A549 (cell line): ENCODE results near the gene DMC1. TPM values are rescaled to one million over a fixed set of nuclear protein-coding genes. Genes with fewer than 3 reads are reported as not detected.

Source experiments
- ATAC-seq, 2 experiments: fragments of 200-7000 bp in 1 of 2; fragments of >200 bp in 1 of 2; cut with Nextera tagmentation in 1 of 2; cut with Tn5 transposase in 1 of 2; 3 replicates each; pipeline versions ENCODE4 v1.8.0 to v1.9.1; 2018 to 2020; ENCODE audit warnings: mild to moderate bottlenecking in 1 of 2, moderate library complexity in 1 of 2
- CTCF ChIA-PET: fragments of 300-600 bp; sonication (Branson Sonifier 250); formaldehyde crosslinking; extraction: SDS; loops from one replicate; lab custom pipeline; 2021; ENCODE audit warnings: antibody characterized with exemption, inconsistent platforms; lab: Yijun Ruan, JAX
- POLR2A ChIA-PET: fragments of 350-600 bp; formaldehyde crosslinking; extraction: SDS; loops from one replicate; lab custom pipeline; 2021; ENCODE audit warnings: antibody characterized with exemption, inconsistent platforms; lab: Yijun Ruan, JAX
- DNase-seq, 2 experiments: peaks; one replicate each; pipeline versions ENCODE4 v3.0.0 to v3.0.0-alpha.2; 2011 to 2016; ENCODE audit warnings: low read depth in 1 of 2, low spot score in 1 of 2
- FAIRE-seq: peaks from 2 replicates; lab custom pipeline; 2011; peaks lifted over from hg19 to GRCh38; lab: Jason Lieb, UNC
- H3K27ac ChIP-seq, 2 experiments: fragments of >200 bp; sonication (Bioruptor Twin); formaldehyde crosslinking; 3 replicates each; pipeline ENCODE4 v1.5.1; 2016 to 2017
- H3K4me1 ChIP-seq: fragments of >200 bp; sonication (Bioruptor Twin); formaldehyde crosslinking; 3 replicates; pipeline ENCODE4 v1.6.1; 2016
- H3K4me2 ChIP-seq: fragments of >200 bp; sonication (Bioruptor Twin); formaldehyde crosslinking; 3 replicates; pipeline ENCODE4 v1.6.1; 2016
- H3K4me3 ChIP-seq: fragments of >200 bp; sonication (Bioruptor Twin); formaldehyde crosslinking; 3 replicates; pipeline ENCODE4 v1.5.1; 2016
- H3K9me3 ChIP-seq: fragments of >200 bp; sonication (Bioruptor Twin); formaldehyde crosslinking; 3 replicates; pipeline ENCODE4 v1.6.1; 2016
- ATOH8 ChIP-seq: fragments of 250-450 bp; sonication (Bioruptor Pico); IDR thresholded peaks from 2 replicates; pipeline ENCODE4 v1.5.0; 2020; ENCODE audit warnings: low read depth, mild to moderate bottlenecking, moderate library complexity
- BCL3 ChIP-seq: fragments of >200 bp; sonication (Bioruptor Twin); formaldehyde crosslinking; IDR thresholded peaks from 3 replicates; pipeline ENCODE4 v1.6.1; 2016
- BHLHE40 ChIP-seq: IDR thresholded peaks from 2 replicates; pipeline ENCODE4 v1.6.1; 2012; ENCODE audit warnings: low read depth, low read length, inconsistent platforms
- CBX8 ChIP-seq: fragments of 200-600 bp; sonication (generic); IDR thresholded peaks from 2 replicates; pipeline ENCODE4 v1.6.1; 2016
- CHD2 ChIP-seq: fragments of 150-350 bp; IDR thresholded peaks from 2 replicates; pipeline ENCODE4 v1.6.1; 2014; ENCODE audit warnings: low read length; ENCODE audit not compliant: partially characterized antibody
- EHF ChIP-seq: fragments of 250-450 bp; sonication (Bioruptor Pico); IDR thresholded peaks from 2 replicates; pipeline ENCODE4 v1.5.0; 2020; ENCODE audit warnings: mild to moderate bottlenecking
- FOSL2 ChIP-seq, 2 experiments: fragments of 450-650 bp in 1 of 2; fragments of >200 bp in 1 of 2; sonication (Bioruptor Twin) in 1 of 2; formaldehyde crosslinking; IDR thresholded peaks; 2 replicates each; pipeline versions ENCODE4 v1.5.0 to v1.6.1; 2016 to 2020; ENCODE audit warnings: mild to moderate bottlenecking in 1 of 2, moderate library complexity in 1 of 2
- FOXS1 ChIP-seq: fragments of 250-450 bp; sonication (Bioruptor Pico); IDR thresholded peaks from 2 replicates; pipeline ENCODE4 v1.5.0; 2020; ENCODE audit warnings: mild to moderate bottlenecking, moderate library complexity
- HDAC2 ChIP-seq: fragments of 200-600 bp; sonication (generic); IDR thresholded peaks from 2 replicates; pipeline ENCODE4 v1.6.1; 2016
- KDM1A ChIP-seq: fragments of 200-600 bp; sonication (generic); IDR thresholded peaks from 2 replicates; pipeline ENCODE4 v1.6.1; 2016; ENCODE audit warnings: low read depth, mild to moderate bottlenecking
- KDM5A ChIP-seq: fragments of 200-600 bp; sonication (generic); IDR thresholded peaks from 2 replicates; pipeline ENCODE4 v1.6.1; 2016; ENCODE audit warnings: antibody characterized with exemption, mild to moderate bottlenecking
- MAFK ChIP-seq: fragments of 450-650 bp; IDR thresholded peaks from 2 replicates; pipeline ENCODE4 v1.6.1; 2014; ENCODE audit not compliant: partially characterized antibody
- MAZ ChIP-seq: fragments of 150-350 bp; IDR thresholded peaks from 2 replicates; pipeline ENCODE4 v1.6.1; 2014; ENCODE audit warnings: antibody characterized with exemption, low read depth, low read length, borderline replicate concordance
- MYC ChIP-seq: IDR thresholded peaks from 2 replicates; pipeline ENCODE4 v1.6.1; 2012; ENCODE audit warnings: mild to moderate bottlenecking, inconsistent platforms, low read length, improper control_type of control experiment, borderline replicate concordance
- NPAS2 ChIP-seq: fragments of 250-450 bp; sonication (Bioruptor Pico); IDR thresholded peaks from 2 replicates; pipeline ENCODE4 v1.8.0; 2022; ENCODE audit warnings: mild to moderate bottlenecking, moderate library complexity, borderline replicate concordance
- RARB ChIP-seq: fragments of 250-450 bp; sonication (Bioruptor Pico); IDR thresholded peaks from 2 replicates; pipeline ENCODE4 v1.8.0; 2021; ENCODE audit warnings: mild to moderate bottlenecking, moderate library complexity
- RCOR1 ChIP-seq: fragments of 150-350 bp; IDR thresholded peaks from 2 replicates; pipeline ENCODE4 v1.6.1; 2014; ENCODE audit warnings: antibody characterized with exemption, low read length, low read depth
- TFCP2L1 ChIP-seq: fragments of 250-450 bp; sonication (Bioruptor Pico); IDR thresholded peaks from 2 replicates; pipeline ENCODE4 v1.5.0; 2021; ENCODE audit warnings: mild to moderate bottlenecking
- TP53 ChIP-seq: fragments of 250-450 bp; sonication (Bioruptor Pico); IDR thresholded peaks from 2 replicates; pipeline ENCODE4 v1.5.0; 2021; ENCODE audit warnings: mild to moderate bottlenecking, moderate library complexity
- ZFP36 ChIP-seq: fragments of 450-650 bp; IDR thresholded peaks from 2 replicates; pipeline ENCODE4 v1.6.1; 2014; ENCODE audit warnings: borderline replicate concordance; ENCODE audit not compliant: partially characterized antibody
- ZNF302 ChIP-seq: fragments of 250-450 bp; sonication (Bioruptor Pico); IDR thresholded peaks from 2 replicates; pipeline ENCODE4 v1.9.0; 2021; ENCODE audit warnings: inconsistent platforms, mild to moderate bottlenecking, moderate library complexity
- WGBS: methylation state at CpG from one replicate; pipeline ENCODE4 v1.1.6; 2017; ENCODE audit errors: missing lambda C conversion rate; 5-methylcytosine and 5-hydroxymethylcytosine counted together
- polyA plus RNA-seq, 4 experiments: library from polyadenylated mRNA; depleted of rRNA in 3 of 4; stranded (reverse); fragments of >200 nt; fragmentation: RNase III in 1 of 4; extraction: RNeasy Plus Mini Kit Qiagen cat#74134 plus additional on column Dnase treatment in 1 of 4; gene quantifications; 2 replicates in 3 of 4; 3 replicates in 1 of 4; pipeline ENCODE4 v1.2.3, GENCODE V29; 2011 to 2017
- TF ChIP-seq, protein P1 (sequence below): fragments of 450-650 bp; IDR thresholded peaks from 2 replicates; pipeline ENCODE4 v1.6.1; 2014; ENCODE audit warnings: antibody characterized with exemption
- TF ChIP-seq, protein P2 (sequence below): fragments of 150-350 bp; IDR thresholded peaks from 2 replicates; pipeline ENCODE4 v1.6.1; 2014; ENCODE audit warnings: low read depth, mild to moderate bottlenecking, low read length

The DMC1 gene
- polyA plus RNA-seq, 2 of the 4 experiments (the other 2 are of a cell fraction) = 5.7 to 6.4 TPM

GRCh38 chr22:38479096-38479837, 90.7 kb downstream of the DMC1 start:
- DNase-seq (no peak), FAIRE-seq (no peak), ATAC-seq (peak in 1 of 2 experiments; percentile 10; a peak in 2 of 6 replicates)
- Histone ChIP-seq H3K4me1 (peaks cover 5% of the 10 kb centered on the region; the same call in 1 of the 3 replicates), H3K27ac (no peak overlapping the region), H3K9me3 (no peaks in the 10 kb centered on the region), H3K4me2 (no peak overlapping the region), H3K4me3 (no peak overlapping the region)
- TF ChIP-seq ZFP36 (no peak), CBX8 (no peak), EHF (CRISPR knock-in tag) (no peak), TFCP2L1 (CRISPR knock-in tag) (no peak), ATOH8 (no peak), TP53 (CRISPR knock-in tag) (no peak), MAZ (no peak), MAFK (no peak), KDM5A (no peak), FOXS1 (CRISPR knock-in tag) (no peak), MYC (no peak), KDM1A (no peak), HDAC2 (no peak), RCOR1 (no peak), RARB (CRISPR knock-in tag) (no peak)
- TF ChIP-seq, protein P1, sequence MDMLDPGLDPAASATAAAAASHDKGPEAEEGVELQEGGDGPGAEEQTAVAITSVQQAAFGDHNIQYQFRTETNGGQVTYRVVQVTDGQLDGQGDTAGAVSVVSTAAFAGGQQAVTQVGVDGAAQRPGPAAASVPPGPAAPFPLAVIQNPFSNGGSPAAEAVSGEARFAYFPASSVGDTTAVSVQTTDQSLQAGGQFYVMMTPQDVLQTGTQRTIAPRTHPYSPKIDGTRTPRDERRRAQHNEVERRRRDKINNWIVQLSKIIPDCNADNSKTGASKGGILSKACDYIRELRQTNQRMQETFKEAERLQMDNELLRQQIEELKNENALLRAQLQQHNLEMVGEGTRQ = no peak
- ChIA-PET POLR2A (no interaction called here), CTCF (no interaction called here)
- whole genome bisulfite sequencing = 80% methylated on average over 7 of the region's 7 CpGs

DNA sequence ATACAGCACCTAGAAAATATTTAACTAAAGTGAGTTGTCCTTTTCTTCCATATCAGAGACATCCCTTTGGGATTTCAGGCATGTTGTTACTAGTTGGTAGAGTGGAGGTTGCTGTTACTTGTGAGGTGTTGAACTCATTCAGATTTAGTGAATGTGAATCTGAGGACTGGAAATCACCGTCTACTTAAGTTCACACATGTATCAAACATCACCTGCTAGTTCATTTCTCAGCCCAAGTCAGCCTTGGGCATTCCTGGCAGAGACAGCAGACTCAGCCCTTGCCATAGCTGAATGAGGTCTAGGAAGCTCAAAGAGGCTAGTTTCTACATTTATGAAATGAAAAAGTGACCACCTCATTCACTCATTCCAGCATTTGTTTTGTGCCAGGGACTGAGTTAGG, 92.4 kb downstream of the DMC1 start:
- FAIRE-seq = no peak
- H3K4me1 ChIP-seq = peaks cover 5% of the 10 kb centered on the region; the same call in 1 of the 3 replicates
- TF ChIP-seq NPAS2 (CRISPR knock-in tag) (no peak), MYC (no peak), TFCP2L1 (CRISPR knock-in tag) (no peak), FOSL2 (IDR thresholded peaks at IDR 0.05) (no peak), FOSL2 (CRISPR knock-in tag; IDR thresholded peaks at IDR 0.05) (no peak), BHLHE40 (no peak), BCL3 (no peak), ZFP36 (no peak), HDAC2 (no peak), ZNF302 (CRISPR knock-in tag) (no peak), CHD2 (no peak), EHF (CRISPR knock-in tag) (no peak)
- TF ChIP-seq, protein P1 = no peak
- TF ChIP-seq, protein P2, sequence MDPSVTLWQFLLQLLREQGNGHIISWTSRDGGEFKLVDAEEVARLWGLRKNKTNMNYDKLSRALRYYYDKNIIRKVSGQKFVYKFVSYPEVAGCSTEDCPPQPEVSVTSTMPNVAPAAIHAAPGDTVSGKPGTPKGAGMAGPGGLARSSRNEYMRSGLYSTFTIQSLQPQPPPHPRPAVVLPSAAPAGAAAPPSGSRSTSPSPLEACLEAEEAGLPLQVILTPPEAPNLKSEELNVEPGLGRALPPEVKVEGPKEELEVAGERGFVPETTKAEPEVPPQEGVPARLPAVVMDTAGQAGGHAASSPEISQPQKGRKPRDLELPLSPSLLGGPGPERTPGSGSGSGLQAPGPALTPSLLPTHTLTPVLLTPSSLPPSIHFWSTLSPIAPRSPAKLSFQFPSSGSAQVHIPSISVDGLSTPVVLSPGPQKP = no peak
- POLR2A ChIA-PET = no interaction called here
- no peak overlapping the region for H3K4me3 ChIP-seq
- H3K27ac ChIP-seq = no peak overlapping the region
- no peaks in the 10 kb centered on the region for H3K9me3 ChIP-seq
- CTCF ChIA-PET = no interaction called here
- DNase-seq = no peak
- 71% methylated on average over 1 of the region's 1 CpG for WGBS
- no peak overlapping the region for H3K4me2 ChIP-seq
- ATAC-seq = peak in 1 of 2 experiments; percentile 7; a peak in 2 of 6 replicates
